Kidney epithelial cell (primary cell): ENCODE results near the gene AJAP1. TPM values are rescaled to one million over a fixed set of nuclear protein-coding genes. Genes with fewer than 3 reads are reported as not detected.

Source experiments
- DNase-seq: peaks from one replicate; pipeline ENCODE4 v3.0.0-alpha.2; 2010; ENCODE audit warnings: low read depth
- H3K27me3 ChIP-seq: 2 replicates; pipeline ENCODE4 v1.6.0; 2011; ENCODE audit warnings: low read length; ENCODE audit not compliant: control insufficient read depth, insufficient read depth
- H3K36me3 ChIP-seq: 2 replicates; pipeline ENCODE4 v1.5.1; 2011; ENCODE audit warnings: low read length; ENCODE audit not compliant: control insufficient read depth, insufficient read depth
- H3K4me3 ChIP-seq: 2 replicates; pipeline ENCODE4 v1.5.1; 2011; ENCODE audit warnings: low read depth, mild to moderate bottlenecking, control low read depth, low read length
- total RNA-seq: library from RNA; depleted of rRNA; stranded (reverse); fragments of >200 nt; gene quantifications from 2 replicates; pipeline ENCODE4 v1.2.3, GENCODE V29; 2015
- TF ChIP-seq, protein P1 (sequence below): IDR thresholded peaks from 2 replicates; pipeline ENCODE4 v1.5.1; 2011; ENCODE audit warnings: mild to moderate bottlenecking, moderate library complexity, low read length, control low read depth, inconsistent platforms; ENCODE audit not compliant: insufficient read depth, poor library complexity, severe bottlenecking

The AJAP1 gene
- total RNA-seq, 1 donor from 2014 or later, result 0.67 TPM

DNA sequence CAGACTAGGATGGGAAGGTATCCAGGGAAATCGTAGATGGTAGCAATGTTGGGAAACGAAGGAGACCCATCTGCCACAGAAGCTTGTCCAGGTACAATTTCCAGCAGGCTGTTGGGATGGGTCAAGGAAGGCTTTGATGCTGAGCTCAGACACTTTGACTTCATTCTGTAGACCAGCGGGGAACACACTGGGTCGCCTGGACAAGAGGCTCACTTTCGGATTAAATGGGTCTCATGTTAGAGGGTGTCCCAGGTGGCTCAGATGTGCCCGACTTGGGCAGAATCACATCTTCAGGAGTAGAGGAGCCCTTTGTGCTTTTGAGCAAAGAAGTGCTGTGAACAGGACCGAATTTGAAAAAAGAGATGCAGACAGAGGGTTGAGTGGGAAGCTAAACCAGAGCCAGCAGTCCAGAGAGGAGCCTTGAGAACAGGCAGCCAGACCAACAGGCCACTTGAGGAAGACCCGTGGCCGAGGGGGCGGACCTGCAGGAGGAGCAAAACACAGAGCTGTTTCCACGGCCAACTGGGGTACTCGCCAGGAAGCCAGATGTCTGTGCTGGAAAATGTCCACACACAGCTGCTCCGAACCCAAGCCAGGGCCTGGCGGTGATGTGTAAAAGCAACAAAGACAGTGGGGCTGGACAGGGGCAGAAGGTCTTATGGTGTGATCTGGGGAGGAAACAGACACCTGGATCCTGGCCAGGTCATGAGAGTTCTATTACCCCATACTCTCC lies 146.9 kb downstream of the AJAP1 start:
- DNase-seq, result no peak
- H3K36me3 ChIP-seq, result no peaks in the 10 kb centered on the region
- no peaks in the 10 kb centered on the region for H3K27me3 ChIP-seq
- H3K4me3 ChIP-seq, result no peak overlapping the region
- TF ChIP-seq, protein P1, sequence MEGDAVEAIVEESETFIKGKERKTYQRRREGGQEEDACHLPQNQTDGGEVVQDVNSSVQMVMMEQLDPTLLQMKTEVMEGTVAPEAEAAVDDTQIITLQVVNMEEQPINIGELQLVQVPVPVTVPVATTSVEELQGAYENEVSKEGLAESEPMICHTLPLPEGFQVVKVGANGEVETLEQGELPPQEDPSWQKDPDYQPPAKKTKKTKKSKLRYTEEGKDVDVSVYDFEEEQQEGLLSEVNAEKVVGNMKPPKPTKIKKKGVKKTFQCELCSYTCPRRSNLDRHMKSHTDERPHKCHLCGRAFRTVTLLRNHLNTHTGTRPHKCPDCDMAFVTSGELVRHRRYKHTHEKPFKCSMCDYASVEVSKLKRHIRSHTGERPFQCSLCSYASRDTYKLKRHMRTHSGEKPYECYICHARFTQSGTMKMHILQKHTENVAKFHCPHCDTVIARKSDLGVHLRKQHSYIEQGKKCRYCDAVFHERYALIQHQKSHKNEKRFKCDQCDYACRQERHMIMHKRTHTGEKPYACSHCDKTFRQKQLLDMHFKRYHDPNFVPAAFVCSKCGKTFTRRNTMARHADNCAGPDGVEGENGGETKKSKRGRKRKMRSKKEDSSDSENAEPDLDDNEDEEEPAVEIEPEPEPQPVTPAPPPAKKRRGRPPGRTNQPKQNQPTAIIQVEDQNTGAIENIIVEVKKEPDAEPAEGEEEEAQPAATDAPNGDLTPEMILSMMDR, result no peak

DNA sequence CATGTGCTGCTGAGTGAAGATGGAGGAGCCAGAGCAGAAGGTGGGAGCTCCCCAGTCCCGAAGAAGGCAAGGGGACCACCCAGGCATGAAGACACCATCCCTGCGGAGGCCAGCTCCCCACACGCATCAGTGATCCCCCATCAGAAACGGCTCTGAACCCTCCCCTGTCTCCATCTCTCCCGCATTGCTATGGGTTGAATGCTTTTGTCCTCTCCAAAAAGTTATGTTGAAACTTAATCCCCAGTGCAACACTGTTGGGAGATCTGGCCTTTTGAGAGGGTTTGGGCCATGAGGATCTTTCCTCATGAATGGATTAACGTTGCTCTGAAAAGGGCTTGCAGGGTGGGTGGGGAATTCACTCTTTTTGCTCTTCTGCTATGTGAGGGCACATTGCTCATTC lies 147.6 kb downstream of the AJAP1 start:
- TF ChIP-seq, protein P1, result no peak
- no peak for DNase-seq
- H3K36me3 ChIP-seq, result no peaks in the 10 kb centered on the region
- no peaks in the 10 kb centered on the region for H3K27me3 ChIP-seq
- no peak overlapping the region for H3K4me3 ChIP-seq

DNA sequence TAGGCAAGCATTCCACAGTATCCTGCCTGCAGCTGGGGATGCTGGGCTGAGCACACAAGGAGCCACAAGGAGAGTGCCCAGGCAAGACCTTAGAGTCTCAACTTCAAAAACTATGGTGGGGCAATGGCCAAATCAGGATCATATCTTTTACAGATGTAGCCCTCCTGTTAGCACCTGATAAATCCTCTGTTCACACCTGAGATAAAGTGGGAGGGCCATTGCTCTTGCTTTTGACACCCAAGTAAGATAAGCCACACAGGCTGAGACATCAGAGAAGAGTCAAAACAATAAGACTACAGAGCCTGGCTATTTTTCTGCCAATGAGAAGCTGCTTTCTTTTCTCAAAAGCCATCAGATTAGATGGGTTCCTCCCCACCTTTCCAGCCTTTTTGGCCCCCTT lies 148.9 kb downstream of the AJAP1 start:
- Histone ChIP-seq H3K27me3 (no peaks in the 10 kb centered on the region), H3K4me3 (no peak overlapping the region), H3K36me3 (no peaks in the 10 kb centered on the region)
- TF ChIP-seq, protein P1, result no peak
- no peak for DNase-seq

DNA sequence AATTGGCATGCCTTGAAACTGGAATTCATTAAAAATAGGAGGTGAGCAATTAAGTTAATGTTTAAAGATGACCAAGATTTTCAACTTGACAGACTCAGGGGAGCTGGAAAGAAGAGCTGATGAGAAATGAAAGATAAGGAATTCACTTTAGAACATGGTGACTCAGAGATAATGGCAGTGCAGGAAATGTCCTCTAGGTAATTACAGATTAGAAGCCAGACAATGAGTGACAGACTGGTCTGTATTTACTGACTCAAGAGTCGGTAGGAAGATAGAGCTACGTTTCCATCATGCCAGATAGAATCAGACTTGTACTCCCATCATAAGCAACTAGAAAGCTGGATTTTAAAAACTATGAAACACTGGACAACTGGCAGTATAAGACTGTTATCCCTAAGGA lies 151.6 kb downstream of the AJAP1 start:
- TF ChIP-seq, protein P1, result no peak
- H3K36me3 ChIP-seq, result no peaks in the 10 kb centered on the region
- H3K27me3 ChIP-seq, result no peaks in the 10 kb centered on the region
- H3K4me3 ChIP-seq, result no peak overlapping the region
- DNase-seq, result no peak

DNA sequence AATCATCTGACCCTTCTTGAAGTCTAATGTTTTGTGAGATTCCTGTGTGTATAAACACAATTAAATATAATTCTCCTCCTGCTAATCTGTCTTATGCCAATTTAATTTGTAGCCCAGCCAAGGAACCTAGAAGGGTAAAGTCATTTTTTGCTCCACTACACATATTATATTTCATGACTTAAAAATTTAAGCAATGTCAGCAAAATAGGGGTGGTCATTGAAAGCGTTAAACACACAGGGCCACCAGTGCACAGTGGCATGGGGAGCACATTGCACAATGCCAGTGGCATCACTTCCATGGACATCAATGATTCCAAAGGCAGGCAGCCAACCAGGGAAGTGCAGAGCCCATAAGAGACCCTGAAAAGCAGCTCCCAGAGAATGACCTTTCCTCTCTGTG lies 166.1 kb downstream of the AJAP1 start:
- Histone ChIP-seq H3K27me3 (no peaks in the 10 kb centered on the region), H3K36me3 (no peaks in the 10 kb centered on the region), H3K4me3 (no peak overlapping the region)
- no peak for DNase-seq
- TF ChIP-seq, protein P1, result no peak
